Muscle layer of duodenum (tissue), 2 donors: ENCODE data around the gene CEP83.

ENCODE experiments used
- H3K27ac ChIP-seq: one replicate; pipeline ENCODE4 v1.7.0; 2013; ENCODE audit warnings: mild to moderate bottlenecking, low read length
- H3K27me3 ChIP-seq: one replicate; pipeline ENCODE4 v1.7.0; 2013; ENCODE audit warnings: low read depth, mild to moderate bottlenecking, control low read depth, low read length
- H3K36me3 ChIP-seq, 2 donors: one replicate each; pipeline ENCODE4 v1.7.0; 2013; ENCODE audit warnings: low read length in 2 of 2, control low read depth in 1 of 2, mild to moderate bottlenecking in 1 of 2; ENCODE audit not compliant: insufficient read depth in 2 of 2, control insufficient read depth in 1 of 2
- H3K4me1 ChIP-seq, 2 donors: one replicate each; pipeline ENCODE4 v1.7.0; 2013; ENCODE audit warnings: low read length in 2 of 2, mild to moderate bottlenecking in 2 of 2, control low read depth in 1 of 2, moderate library complexity in 1 of 2; ENCODE audit not compliant: insufficient read depth in 2 of 2, control insufficient read depth in 1 of 2
- H3K4me3 ChIP-seq, 2 donors: one replicate each; pipeline ENCODE4 v1.7.0; 2013; ENCODE audit warnings: low read length in 2 of 2, low read depth in 1 of 2, mild to moderate bottlenecking in 1 of 2
- H3K9me3 ChIP-seq, 2 donors: one replicate each; pipeline ENCODE4 v1.7.0; 2013; ENCODE audit warnings: low read length in 2 of 2, control low read depth in 1 of 2, mild to moderate bottlenecking in 1 of 2; ENCODE audit not compliant: control insufficient read depth in 1 of 2
- donor health status: healthy.

CEP83 gene

GRCh38 chr12:94266796-94267536, 192.7 kb downstream of the CEP83 start:
- Histone ChIP-seq H3K4me1 (peaks cover 4 to 12% of the 10 kb centered on the region in 2 donors), H3K27ac (no peak overlapping the region), H3K4me3 (no peak overlapping the region), H3K9me3 (no peaks in the 10 kb centered on the region), H3K36me3 (no peaks in the 10 kb centered on the region), H3K27me3 (no peaks in the 10 kb centered on the region)

- Histone ChIP-seq H3K4me3 (no peak overlapping the region), H3K36me3 (no peaks in the 10 kb centered on the region), H3K27me3 (no peaks in the 10 kb centered on the region), H3K9me3 (no peaks in the 10 kb centered on the region), H3K27ac (no peak overlapping the region), H3K4me1 (peaks cover 5 to 19% of the 10 kb centered on the region in 2 donors)
Observed at GRCh38 chr12:94265966-94266745, 193.5 kb downstream of the CEP83 start.

GRCh38 chr12:94265539-94265938, 194.1 kb downstream of the CEP83 start:
- no peaks in the 10 kb centered on the region for H3K27me3 ChIP-seq
- H3K36me3 ChIP-seq: no peaks in the 10 kb centered on the region
- H3K4me3 ChIP-seq: no peak overlapping the region
- no peaks in the 10 kb centered on the region for H3K9me3 ChIP-seq
- no peak overlapping the region for H3K27ac ChIP-seq
- peaks cover 5 to 25% of the 10 kb centered on the region in 2 donors for H3K4me1 ChIP-seq

- Histone ChIP-seq H3K27ac (no peak overlapping the region), H3K9me3 (no peaks in the 10 kb centered on the region), H3K36me3 (no peaks in the 10 kb centered on the region), H3K27me3 (no peaks in the 10 kb centered on the region), H3K4me1 (peaks cover 5 to 26% of the 10 kb centered on the region in 2 donors), H3K4me3 (no peak overlapping the region)
Observed at GRCh38 chr12:94264736-94265485, 194.8 kb downstream of the CEP83 start.

- Histone ChIP-seq H3K36me3 (no peaks in the 10 kb centered on the region), H3K4me1 (peaks cover 5 to 26% of the 10 kb centered on the region in 2 donors), H3K27ac (no peak overlapping the region), H3K4me3 (no peak overlapping the region), H3K9me3 (no peaks in the 10 kb centered on the region), H3K27me3 (no peaks in the 10 kb centered on the region)
Observed at GRCh38 chr12:94263905-94264561, 195.6 kb downstream of the CEP83 start.

GRCh38 chr12:94263011-94263811, 196.5 kb downstream of the CEP83 start:
- peak overlapping the region; percentile 56 to 82 for H3K4me3 ChIP-seq
- peak overlapping the region; percentile 92 for H3K27ac ChIP-seq
- H3K27me3 ChIP-seq: no peaks in the 10 kb centered on the region
- no peaks in the 10 kb centered on the region for H3K9me3 ChIP-seq
- peaks cover 5 to 26% of the 10 kb centered on the region in 2 donors for H3K4me1 ChIP-seq
- H3K36me3 ChIP-seq: no peaks in the 10 kb centered on the region

- Histone ChIP-seq H3K36me3 (no peaks in the 10 kb centered on the region), H3K27ac (peak overlapping the region; percentile 92), H3K27me3 (no peaks in the 10 kb centered on the region), H3K4me1 (peaks cover 5 to 26% of the 10 kb centered on the region in 2 donors), H3K9me3 (no peaks in the 10 kb centered on the region), H3K4me3 (peak overlapping the region; percentile 56 to 82)
Observed at GRCh38 chr12:94262228-94263010, 197.2 kb downstream of the CEP83 start.

- peak overlapping the region; percentile 56 to 82 for H3K4me3 ChIP-seq
- H3K27me3 ChIP-seq: no peaks in the 10 kb centered on the region
- peaks cover 5 to 26% of the 10 kb centered on the region in 2 donors for H3K4me1 ChIP-seq
- H3K27ac ChIP-seq: peak overlapping the region; percentile 92
- H3K36me3 ChIP-seq: no peaks in the 10 kb centered on the region
- no peaks in the 10 kb centered on the region for H3K9me3 ChIP-seq
Observed at GRCh38 chr12:94261786-94262185, 197.9 kb downstream of the CEP83 start.

- H3K4me3 ChIP-seq: no peak overlapping the region
- no peaks in the 10 kb centered on the region for H3K9me3 ChIP-seq
- H3K27ac ChIP-seq: no peak overlapping the region
- H3K27me3 ChIP-seq: no peaks in the 10 kb centered on the region
- no peaks in the 10 kb centered on the region for H3K36me3 ChIP-seq
- H3K4me1 ChIP-seq: peaks cover 5 to 26% of the 10 kb centered on the region in 2 donors
Observed at GRCh38 chr12:94261119-94261518, 198.5 kb downstream of the CEP83 start.

GRCh38 chr12:94260717-94261116, 198.9 kb downstream of the CEP83 start:
- H3K9me3 ChIP-seq: no peaks in the 10 kb centered on the region
- H3K27me3 ChIP-seq: no peaks in the 10 kb centered on the region
- no peaks in the 10 kb centered on the region for H3K36me3 ChIP-seq
- no peak overlapping the region for H3K4me3 ChIP-seq
- no peak overlapping the region for H3K27ac ChIP-seq
- peaks cover 5 to 26% of the 10 kb centered on the region in 2 donors for H3K4me1 ChIP-seq
